MM.1S (cell line): ENCODE measurements around the gene ARVCF.

Experiments
- EZH2 ChIP-seq: fragments of 300-600 bp; sonication (generic); optimal IDR thresholded peaks from 2 replicates; pipeline ENCODE3; 2017; ENCODE audit warnings: low read depth, mild to moderate bottlenecking, antibody characterized with exemption, low read length, mixed read lengths
- EZH2phosphoT487 ChIP-seq: fragments of 300-600 bp; sonication (generic); IDR thresholded peaks from 2 replicates; pipeline ENCODE4 v1.6.1; 2018; ENCODE audit warnings: antibody characterized with exemption, low read length
- TF ChIP-seq, protein P1 (sequence below): fragments of 300-600 bp; sonication (generic); IDR thresholded peaks from 2 replicates; pipeline ENCODE4 v1.5.1; 2016; ENCODE audit warnings: antibody characterized with exemption, low read length, mixed read lengths

DNA sequence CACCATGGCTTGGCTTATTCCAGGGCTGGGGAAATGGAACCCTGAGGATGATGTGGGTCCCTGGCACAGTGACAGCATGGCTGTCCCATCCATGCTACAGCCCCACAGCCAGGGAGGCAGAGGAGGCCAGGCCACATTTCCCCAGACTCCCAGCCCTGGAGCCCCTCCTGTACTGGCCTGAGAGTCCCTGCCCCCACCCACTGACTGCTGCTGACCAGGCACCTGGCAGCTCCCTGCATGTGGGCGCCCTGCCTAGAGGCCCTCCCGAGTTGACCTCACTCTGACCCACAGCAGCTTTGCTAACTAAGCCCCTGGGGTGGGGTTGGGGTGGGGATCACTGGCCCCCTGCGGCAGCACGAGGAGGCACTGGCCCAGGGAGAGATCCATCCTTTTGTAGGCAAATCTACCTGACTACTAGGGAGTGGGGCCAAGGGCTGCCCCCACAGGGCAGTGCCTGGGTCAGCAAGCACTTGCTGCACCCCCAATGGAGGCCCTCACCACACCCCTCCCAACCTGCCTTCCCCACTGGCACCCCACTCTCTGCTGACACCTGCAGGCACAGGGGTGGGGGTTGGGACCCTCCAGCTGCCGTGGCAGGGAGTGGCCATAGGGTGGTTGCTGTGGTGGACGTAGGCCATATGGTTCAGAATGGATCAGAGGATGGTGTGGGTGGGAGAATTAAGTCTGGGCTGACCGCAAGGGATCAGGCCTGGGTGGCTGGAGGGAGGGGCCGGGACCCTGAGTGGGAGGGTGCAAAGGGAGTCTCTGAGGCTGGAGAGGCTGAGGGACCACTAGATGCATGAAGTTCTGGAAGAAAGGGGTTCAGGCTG is 17.4 kb downstream of the ARVCF start:
- TF ChIP-seq, protein P1, sequence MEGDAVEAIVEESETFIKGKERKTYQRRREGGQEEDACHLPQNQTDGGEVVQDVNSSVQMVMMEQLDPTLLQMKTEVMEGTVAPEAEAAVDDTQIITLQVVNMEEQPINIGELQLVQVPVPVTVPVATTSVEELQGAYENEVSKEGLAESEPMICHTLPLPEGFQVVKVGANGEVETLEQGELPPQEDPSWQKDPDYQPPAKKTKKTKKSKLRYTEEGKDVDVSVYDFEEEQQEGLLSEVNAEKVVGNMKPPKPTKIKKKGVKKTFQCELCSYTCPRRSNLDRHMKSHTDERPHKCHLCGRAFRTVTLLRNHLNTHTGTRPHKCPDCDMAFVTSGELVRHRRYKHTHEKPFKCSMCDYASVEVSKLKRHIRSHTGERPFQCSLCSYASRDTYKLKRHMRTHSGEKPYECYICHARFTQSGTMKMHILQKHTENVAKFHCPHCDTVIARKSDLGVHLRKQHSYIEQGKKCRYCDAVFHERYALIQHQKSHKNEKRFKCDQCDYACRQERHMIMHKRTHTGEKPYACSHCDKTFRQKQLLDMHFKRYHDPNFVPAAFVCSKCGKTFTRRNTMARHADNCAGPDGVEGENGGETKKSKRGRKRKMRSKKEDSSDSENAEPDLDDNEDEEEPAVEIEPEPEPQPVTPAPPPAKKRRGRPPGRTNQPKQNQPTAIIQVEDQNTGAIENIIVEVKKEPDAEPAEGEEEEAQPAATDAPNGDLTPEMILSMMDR, result no peak
- TF ChIP-seq EZH2 (no peak), EZH2phosphoT487 (no peak)
